ENCODE results near the gene LSM6.

DNA sequence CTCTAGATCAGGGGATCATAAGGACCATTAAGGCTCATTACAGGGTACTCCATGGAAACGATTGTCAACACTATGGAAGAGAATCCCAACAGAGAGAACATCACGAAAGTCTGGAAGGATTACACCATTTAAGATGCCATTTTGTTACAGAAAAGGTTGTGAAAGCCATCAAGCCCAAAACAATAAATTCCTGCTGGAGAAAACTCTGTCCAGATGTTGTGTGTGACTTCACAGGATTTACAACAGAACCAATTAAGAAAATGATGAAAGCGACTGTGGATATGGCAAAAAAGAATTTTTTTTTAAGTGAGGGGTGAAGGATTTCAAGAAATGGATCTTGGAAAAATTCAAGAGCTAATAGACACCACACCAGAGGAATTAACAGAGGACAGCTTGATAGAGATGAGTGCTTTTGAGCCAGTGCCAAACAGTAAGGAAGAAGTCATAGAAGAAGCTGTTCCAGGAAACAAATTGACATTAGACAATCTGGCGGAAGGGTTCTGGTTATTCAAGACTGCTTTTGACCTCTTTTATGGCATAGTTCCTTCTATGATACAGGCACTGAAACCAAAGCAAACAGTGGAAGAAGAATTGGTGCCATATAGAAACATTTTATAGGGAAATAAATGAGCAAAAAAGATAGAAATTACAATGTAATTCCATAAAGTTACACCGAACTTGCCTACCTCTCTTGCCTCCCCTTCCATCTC is 17.3 kb upstream of the LSM6 start:
- TF ChIP-seq ZNF114 (CRISPR knock-in tag; IDR thresholded peaks at IDR 0.05) (no peak), EZH2 (IDR thresholded peaks at IDR 0.05; ENCODE audit: low read depth, unreplicated experiment) (no peak), CREB1 (CRISPR knock-in tag; IDR thresholded peaks at IDR 0.05; ENCODE audit: low read depth) (no peak), POLR2AphosphoS5 (IDR thresholded peaks at IDR 0.05; ENCODE audit: low read depth) (no peak), ZNF331 (CRISPR knock-in tag; IDR thresholded peaks at IDR 0.05; ENCODE audit: low read depth) (no peak), EZH2phosphoT487 (IDR thresholded peaks at IDR 0.05; ENCODE audit: unreplicated experiment) (no peak), NANOG (IDR thresholded peaks at IDR 0.05; ENCODE audit: borderline replicate concordance) (no peak), STAT1 (IDR thresholded peaks at IDR 0.05; ENCODE audit: unreplicated experiment) (no peak)
- TF ChIP-seq, protein P1, sequence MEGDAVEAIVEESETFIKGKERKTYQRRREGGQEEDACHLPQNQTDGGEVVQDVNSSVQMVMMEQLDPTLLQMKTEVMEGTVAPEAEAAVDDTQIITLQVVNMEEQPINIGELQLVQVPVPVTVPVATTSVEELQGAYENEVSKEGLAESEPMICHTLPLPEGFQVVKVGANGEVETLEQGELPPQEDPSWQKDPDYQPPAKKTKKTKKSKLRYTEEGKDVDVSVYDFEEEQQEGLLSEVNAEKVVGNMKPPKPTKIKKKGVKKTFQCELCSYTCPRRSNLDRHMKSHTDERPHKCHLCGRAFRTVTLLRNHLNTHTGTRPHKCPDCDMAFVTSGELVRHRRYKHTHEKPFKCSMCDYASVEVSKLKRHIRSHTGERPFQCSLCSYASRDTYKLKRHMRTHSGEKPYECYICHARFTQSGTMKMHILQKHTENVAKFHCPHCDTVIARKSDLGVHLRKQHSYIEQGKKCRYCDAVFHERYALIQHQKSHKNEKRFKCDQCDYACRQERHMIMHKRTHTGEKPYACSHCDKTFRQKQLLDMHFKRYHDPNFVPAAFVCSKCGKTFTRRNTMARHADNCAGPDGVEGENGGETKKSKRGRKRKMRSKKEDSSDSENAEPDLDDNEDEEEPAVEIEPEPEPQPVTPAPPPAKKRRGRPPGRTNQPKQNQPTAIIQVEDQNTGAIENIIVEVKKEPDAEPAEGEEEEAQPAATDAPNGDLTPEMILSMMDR (conservative IDR thresholded peaks at IDR 0.05; ENCODE audit: low read depth in 2 of 2), result no peak
- TF ChIP-seq, protein P2, sequence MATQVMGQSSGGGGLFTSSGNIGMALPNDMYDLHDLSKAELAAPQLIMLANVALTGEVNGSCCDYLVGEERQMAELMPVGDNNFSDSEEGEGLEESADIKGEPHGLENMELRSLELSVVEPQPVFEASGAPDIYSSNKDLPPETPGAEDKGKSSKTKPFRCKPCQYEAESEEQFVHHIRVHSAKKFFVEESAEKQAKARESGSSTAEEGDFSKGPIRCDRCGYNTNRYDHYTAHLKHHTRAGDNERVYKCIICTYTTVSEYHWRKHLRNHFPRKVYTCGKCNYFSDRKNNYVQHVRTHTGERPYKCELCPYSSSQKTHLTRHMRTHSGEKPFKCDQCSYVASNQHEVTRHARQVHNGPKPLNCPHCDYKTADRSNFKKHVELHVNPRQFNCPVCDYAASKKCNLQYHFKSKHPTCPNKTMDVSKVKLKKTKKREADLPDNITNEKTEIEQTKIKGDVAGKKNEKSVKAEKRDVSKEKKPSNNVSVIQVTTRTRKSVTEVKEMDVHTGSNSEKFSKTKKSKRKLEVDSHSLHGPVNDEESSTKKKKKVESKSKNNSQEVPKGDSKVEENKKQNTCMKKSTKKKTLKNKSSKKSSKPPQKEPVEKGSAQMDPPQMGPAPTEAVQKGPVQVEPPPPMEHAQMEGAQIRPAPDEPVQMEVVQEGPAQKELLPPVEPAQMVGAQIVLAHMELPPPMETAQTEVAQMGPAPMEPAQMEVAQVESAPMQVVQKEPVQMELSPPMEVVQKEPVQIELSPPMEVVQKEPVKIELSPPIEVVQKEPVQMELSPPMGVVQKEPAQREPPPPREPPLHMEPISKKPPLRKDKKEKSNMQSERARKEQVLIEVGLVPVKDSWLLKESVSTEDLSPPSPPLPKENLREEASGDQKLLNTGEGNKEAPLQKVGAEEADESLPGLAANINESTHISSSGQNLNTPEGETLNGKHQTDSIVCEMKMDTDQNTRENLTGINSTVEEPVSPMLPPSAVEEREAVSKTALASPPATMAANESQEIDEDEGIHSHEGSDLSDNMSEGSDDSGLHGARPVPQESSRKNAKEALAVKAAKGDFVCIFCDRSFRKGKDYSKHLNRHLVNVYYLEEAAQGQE (IDR thresholded peaks at IDR 0.05; ENCODE audit: unreplicated experiment), result no peak

All from GM23338 (cell line).